Heart right ventricle (tissue), 16 donors: ENCODE data around the gene RAD23A. TPM values are rescaled to one million over a fixed set of nuclear protein-coding genes. Genes with fewer than 3 reads are reported as not detected.
A peak's percentile ranks its signal among the peaks of the same experiment; 100 is the strongest.

ENCODE experiments used
- ATAC-seq, 8 donors: fragments of 200-7000 bp; cut with Tn5 transposase; one replicate each; pipeline ENCODE4 v1.9.1; 2020; ENCODE audit warnings: mild to moderate bottlenecking in 8 of 8, moderate library complexity in 8 of 8, moderate number of reproducible peaks in 1 of 8
- DNase-seq, 2 donors: peaks; one replicate each; pipeline ENCODE4 v3.0.0-alpha.2; 2020
- H3K27ac ChIP-seq, 10 donors: fragments of 200-600 bp; sonication (generic) in 2 of 10; one replicate each; pipeline versions ENCODE4 v1.5.0 to v1.8.0; 2020 to 2022; ENCODE audit warnings: mild to moderate bottlenecking in 3 of 10
- H3K27me3 ChIP-seq, 7 donors: fragments of 200-600 bp; one replicate each; pipeline ENCODE4 v1.8.0; 2021 to 2022; ENCODE audit warnings: mild to moderate bottlenecking in 2 of 7
- H3K36me3 ChIP-seq, 9 donors: fragments of 200-600 bp; sonication (generic) in 1 of 9; one replicate each; pipeline versions ENCODE4 v1.5.0 to v1.8.0; 2020 to 2022; ENCODE audit warnings: mild to moderate bottlenecking in 2 of 9
- H3K4me1 ChIP-seq, 9 donors: fragments of 200-600 bp; sonication (generic) in 1 of 9; one replicate each; pipeline versions ENCODE4 v1.5.0 to v1.8.0; 2020 to 2022; ENCODE audit warnings: mild to moderate bottlenecking in 4 of 9
- H3K4me3 ChIP-seq, 10 donors: fragments of 200-600 bp; sonication (generic) in 2 of 10; one replicate each; pipeline versions ENCODE4 v1.5.0 to v1.8.0; 2020 to 2022; ENCODE audit warnings: mild to moderate bottlenecking in 7 of 10, moderate library complexity in 2 of 10
- H3K9me3 ChIP-seq, 11 donors: fragments of 200-600 bp in 10 of 11; sonication (generic) in 2 of 11; one replicate each; pipeline versions ENCODE4 v1.5.0 to v1.8.0; 2013 to 2022; ENCODE audit warnings: mild to moderate bottlenecking in 2 of 11, control low read depth in 1 of 11, moderate library complexity in 1 of 11
- CTCF ChIP-seq, 9 donors: fragments of 200-600 bp; sonication (generic) in 2 of 9; IDR thresholded peaks; one replicate each; pipeline versions ENCODE4 v1.5.0 to v1.8.0; 2021 to 2022; ENCODE audit warnings: antibody characterized with exemption in 9 of 9, mild to moderate bottlenecking in 5 of 9, moderate library complexity in 1 of 9
- WGBS, 2 donors: extraction: QIAGEN DNeasy Blood & Tissue Kit; methylation state at CpG; one replicate each; pipeline ENCODE4 v1.1.7; 2013; ENCODE audit warnings: inconsistent platforms in 1 of 2; 5-methylcytosine and 5-hydroxymethylcytosine counted together
- intact Hi-C, 10 donors: fragments of 100-400 bp; cut with DNase I; formaldehyde crosslinking; loops; one replicate each; pipeline versions ENCODE4 v1.11.1 to v1.14.2; 2022
- microRNA-seq, 2 donors: library from miRNA; unstranded; fragments of <30 nt; microRNA quantifications; one replicate each; pipeline ENCODE4 v1.2.0, GENCODE V29; 2021
- polyA plus RNA-seq, 2 donors: library from polyadenylated mRNA; stranded (reverse); fragments of 200-250 nt; gene quantifications; one replicate each; pipeline ENCODE4 v1.2.3, GENCODE V29; 2013
- total RNA-seq, 10 donors: library from RNA; stranded (reverse); fragmentation: NEBNext Ultra II Directional in 3 of 10; extraction: Animal tissue kit (Norgen Biotek cat#: 25700) in 3 of 10; gene quantifications; one replicate each; pipeline versions ENCODE4 v1.2.1 to v1.2.4, GENCODE V29; 2021 to 2023
- donor health status: Arrhythmogenic right ventricular cardiomyopathy.
- donor health status: ischemic (EF 13 %, LVEDD 7.1; RV severe dilation, severe dysfunction).
- donor health status: healthy with polysubstance abuse.
- donor health status: DM: no; HTN: yes; CAD: no.
- donor health status: DM: no; HTN: no; CAD: no.
- donor health status: ischemic (EF 25% LVEDD 6.9; RV normal size, moderate dysfunction).
- donor health status: ischemic (EF 25% LVEDD 5.7; RV mildly dilated, moderate dysfunction).
- donor health status: healthy.
- donor health status: DM: yes; HTN: yes; CAD: no.
- donor health status: Ischemic cardiomyopathy.
- donor health status: ischemic (EF 35%, LVEDD 5.7; RV mildly dilated, moderate dysfunction).
- donor health status: nonischemic (EF 11% LVEDD 7.7; RV severe dilation, severe dysfunction).
- donor health status: DM: yes; HTN: yes; CAD: no.
- donor health status: PGD.
- donor health status: ischemic (EF 29% LVEDD 5.4; RV normal size, mild dysfunction).
- donor health status: nonischemic (EF 23%, LVEDD 6.1; RV moderate dilation, normal function).

RAD23A gene
- total and polyA plus RNA-seq, 12 donors = 138 to 289 (median 150) TPM

- H3K4me3 ChIP-seq = peak overlapping the region in 9 of 10 donors; percentile 7 to 47 (median 40)
- H3K4me1 ChIP-seq = peaks cover 18 to 79% (median 50%) of the 10 kb centered on the region in 9 donors
- no peaks in the 10 kb centered on the region for H3K9me3 ChIP-seq
- peak; percentile 68 to 83 (median 74) for ATAC-seq
- DNase-seq = peak; percentile 66 to 82
- TF ChIP-seq CTCF (IDR thresholded peaks at IDR 0.05) = peak in 4 of 9 donors; percentile 32 to 52 (median 48)
- intact Hi-C loops = loop anchor here in 1 of 10 donors (2.0 kb wide), 1 partner anchor 20 kb away; no protein-coding TSS in a partner anchor
- 35 to 51% methylated on average over 24 to 29 of the region's 29 CpGs for WGBS, 2 donors
- peak overlapping the region; percentile 83 to 96 (median 92) for H3K27ac ChIP-seq
- no peaks in the 10 kb centered on the region for H3K27me3 ChIP-seq
- H3K36me3 ChIP-seq = peaks cover 0 to 17% (median 7%) of the 10 kb centered on the region in 9 donors
These were observed 56.7 kb downstream of the RAD23A start for GRCh38 chr19:13002166-13002898.

- 69 to 77% methylated on average over 15 of the region's 15 CpGs for WGBS, 2 donors
- H3K9me3 ChIP-seq = no peaks in the 10 kb centered on the region
- peak overlapping the region in 9 of 10 donors; percentile 86 to 96 (median 93) for H3K27ac ChIP-seq
- H3K4me1 ChIP-seq = peaks cover 20 to 79% (median 53%) of the 10 kb centered on the region in 9 donors
- H3K36me3 ChIP-seq = peaks cover 0 to 17% (median 7%) of the 10 kb centered on the region in 9 donors
- intact Hi-C loops = loop anchor here in 1 of 10 donors (2.0 kb wide), 1 partner anchor 20 kb away; no protein-coding TSS in a partner anchor
- peak overlapping the region in 8 of 10 donors; percentile 25 to 47 (median 42) for H3K4me3 ChIP-seq
- TF ChIP-seq CTCF (IDR thresholded peaks at IDR 0.05) = no peak
- ATAC-seq (peak in 1 of 8 donors; percentile 1), DNase-seq (no peak)
- no peaks in the 10 kb centered on the region for H3K27me3 ChIP-seq
These were observed 57.4 kb downstream of the RAD23A start for GRCh38 chr19:13003081-13003480.

Small RNA genes within 50 kb of the gene (microRNA-seq; reads per million reads assigned to microRNA genes)
- gene MIR5695 (0 to 0.60 reads per million in 2 donors), gene MIR6515 (0 to 0.51 reads per million in 2 donors)

Other genes with a start within 250 kb of the RAD23A start
- gene FBXW9, start 249.2 kb upstream of the RAD23A start, total RNA-seq = 1 to 10 TPM; 1.2 to 3.1 (median 2.1) TPM
- gene FBXW9, start 249.2 kb upstream of the RAD23A start, polyA plus RNA-seq = 1 to 10 TPM; 1.2 to 4.6 TPM
- gene TNPO2, start 221.9 kb upstream of the RAD23A start, total RNA-seq = 10 to 100 TPM; 32.3 to 51.1 (median 41.6) TPM
- gene TNPO2, start 221.9 kb upstream of the RAD23A start, polyA plus RNA-seq = 10 to 100 TPM; 17.3 to 25.9 TPM
- gene TRIR, start 211.2 kb upstream of the RAD23A start, total RNA-seq = 100 to 1,000 TPM in 3 of 10 donors, 10 to 100 TPM in 7; 82.2 to 143 (median 91.0) TPM
- gene TRIR, start 211.2 kb upstream of the RAD23A start, polyA plus RNA-seq = 100 to 1,000 TPM; 234 to 253 TPM
- 10 to 100 TPM; 50.6 to 79.7 (median 60.1) TPM for gene GET3, start 208.4 kb upstream of the RAD23A start, total RNA-seq
- gene GET3, start 208.4 kb upstream of the RAD23A start, polyA plus RNA-seq = 100 to 1,000 TPM in 1 of 2 donors, 10 to 100 TPM in 1; 37.0 to 121 TPM
- gene BEST2, start 194.1 kb upstream of the RAD23A start, total RNA-seq = not detected
- not detected for gene BEST2, start 194.1 kb upstream of the RAD23A start, polyA plus RNA-seq
- 10 to 100 TPM; 47.8 to 79.3 (median 57.8) TPM for gene HOOK2, start 170.3 kb upstream of the RAD23A start, total RNA-seq
- gene HOOK2, start 170.3 kb upstream of the RAD23A start, polyA plus RNA-seq = 100 to 1,000 TPM in 1 of 2 donors, 10 to 100 TPM in 1; 29.7 to 173 TPM
- gene JUNB, start 154.4 kb upstream of the RAD23A start, total RNA-seq = 100 to 1,000 TPM in 4 of 10 donors, 10 to 100 TPM in 6; 22.4 to 247 (median 70.0) TPM
- 10 to 100 TPM; 41.2 to 65.4 TPM for gene JUNB, start 154.4 kb upstream of the RAD23A start, polyA plus RNA-seq
- 100 to 1,000 TPM; 532 to 789 (median 744) TPM for gene PRDX2, start 144.1 kb upstream of the RAD23A start, total RNA-seq
- gene PRDX2, start 144.1 kb upstream of the RAD23A start, polyA plus RNA-seq = 100 to 1,000 TPM; 235 to 827 TPM
- 1 to 10 TPM in 9 of 10 donors, under 1 TPM in 1; 0.72 to 4.8 (median 2.4) TPM for gene THSD8, start 143.8 kb upstream of the RAD23A start, total RNA-seq
- 1 to 10 TPM; 2.7 to 3.8 TPM for gene THSD8, start 143.8 kb upstream of the RAD23A start, polyA plus RNA-seq
- gene RNASEH2A, start 139.3 kb upstream of the RAD23A start, total RNA-seq = 1 to 10 TPM; 1.9 to 5.7 (median 4.1) TPM
- gene RNASEH2A, start 139.3 kb upstream of the RAD23A start, polyA plus RNA-seq = 1 to 10 TPM; 3.1 to 6.9 TPM
- not detected for gene RTBDN, start 111.3 kb upstream of the RAD23A start, total RNA-seq
- not detected for gene RTBDN, start 111.3 kb upstream of the RAD23A start, polyA plus RNA-seq
- under 1 TPM in 8 of 10 donors, not detected in 2; 0.15 to 0.88 (median 0.37) TPM for gene MAST1, start 107.3 kb upstream of the RAD23A start, total RNA-seq
- gene MAST1, start 107.3 kb upstream of the RAD23A start, polyA plus RNA-seq = under 1 TPM; 0.07 to 0.23 TPM
- 10 to 100 TPM; 16.9 to 34.9 (median 19.9) TPM for gene DNASE2, start 64.4 kb upstream of the RAD23A start, total RNA-seq
- 10 to 100 TPM; 10.5 to 25.6 TPM for gene DNASE2, start 64.4 kb upstream of the RAD23A start, polyA plus RNA-seq
- gene KLF1, start 58.7 kb upstream of the RAD23A start, total RNA-seq = under 1 TPM in 1 of 10 donors, not detected in 9; 0.13 TPM
- gene KLF1, start 58.7 kb upstream of the RAD23A start, polyA plus RNA-seq = not detected
- 10 to 100 TPM; 32.4 to 53.2 (median 45.1) TPM for gene GCDH, start 54.7 kb upstream of the RAD23A start, total RNA-seq
- 10 to 100 TPM; 22.6 to 72.3 TPM for gene GCDH, start 54.7 kb upstream of the RAD23A start, polyA plus RNA-seq
- under 1 TPM in 1 of 10 donors, not detected in 9; 0.21 TPM for gene SYCE2, start 26.6 kb upstream of the RAD23A start, total RNA-seq
- gene SYCE2, start 26.6 kb upstream of the RAD23A start, polyA plus RNA-seq = under 1 TPM; 0.10 to 0.22 TPM
- 10 to 100 TPM; 31.0 to 53.0 (median 38.5) TPM for gene FARSA, start 12.2 kb upstream of the RAD23A start, total RNA-seq
- gene FARSA, start 12.2 kb upstream of the RAD23A start, polyA plus RNA-seq = 10 to 100 TPM; 23.2 to 81.4 TPM
- gene CALR, start 7.3 kb upstream of the RAD23A start, total RNA-seq = 100 to 1,000 TPM; 265 to 683 (median 348) TPM
- gene CALR, start 7.3 kb upstream of the RAD23A start, polyA plus RNA-seq = 100 to 1,000 TPM; 197 to 830 TPM
- gene GADD45GIP1, start 11.4 kb downstream of the RAD23A start, total RNA-seq = 10 to 100 TPM; 18.4 to 33.9 (median 20.9) TPM
- gene GADD45GIP1, start 11.4 kb downstream of the RAD23A start, polyA plus RNA-seq = 100 to 1,000 TPM; 120 to 237 TPM
- 10 to 100 TPM in 5 of 10 donors, 1 to 10 TPM in 5; 7.3 to 14.4 (median 10.1) TPM for gene DAND5, start 23.7 kb downstream of the RAD23A start, total RNA-seq
- 1 to 10 TPM in 1 of 2 donors, under 1 TPM in 1; 0.71 to 4.2 TPM for gene DAND5, start 23.7 kb downstream of the RAD23A start, polyA plus RNA-seq
- gene NFIX, start 49.6 kb downstream of the RAD23A start, total RNA-seq = 100 to 1,000 TPM; 111 to 162 (median 145) TPM
- gene NFIX, start 49.6 kb downstream of the RAD23A start, polyA plus RNA-seq = 10 to 100 TPM; 16.8 to 34.2 TPM
- gene LYL1, start 157.0 kb downstream of the RAD23A start, total RNA-seq = 1 to 10 TPM; 3.4 to 9.9 (median 6.1) TPM
- gene LYL1, start 157.0 kb downstream of the RAD23A start, polyA plus RNA-seq = 10 to 100 TPM; 11.5 to 13.0 TPM
- 10 to 100 TPM; 10.5 to 22.4 (median 14.2) TPM for gene TRMT1, start 170.9 kb downstream of the RAD23A start, total RNA-seq
- 10 to 100 TPM; 33.1 to 54.0 TPM for gene TRMT1, start 170.9 kb downstream of the RAD23A start, polyA plus RNA-seq
- 10 to 100 TPM; 31.1 to 58.0 (median 35.1) TPM for gene NACC1, start 172.4 kb downstream of the RAD23A start, total RNA-seq
- 10 to 100 TPM; 23.9 to 25.0 TPM for gene NACC1, start 172.4 kb downstream of the RAD23A start, polyA plus RNA-seq
- 10 to 100 TPM; 18.7 to 50.4 (median 25.4) TPM for gene STX10, start 204.5 kb downstream of the RAD23A start, total RNA-seq
- gene STX10, start 204.5 kb downstream of the RAD23A start, polyA plus RNA-seq = 10 to 100 TPM; 60.5 to 69.9 TPM
- gene IER2, start 204.5 kb downstream of the RAD23A start, total RNA-seq = 10 to 100 TPM; 19.2 to 54.6 (median 36.0) TPM
- 10 to 100 TPM; 29.5 to 42.8 TPM for gene IER2, start 204.5 kb downstream of the RAD23A start, polyA plus RNA-seq